ENCODE results near the gene BIN2.

- no peak for TF ChIP-seq CTCF (IDR thresholded peaks at IDR 0.05; ENCODE audit: low read length)
- no peak for TF ChIP-seq EZH2phosphoT487 (IDR thresholded peaks at IDR 0.05; ENCODE audit: low read length)
Observed at GRCh38 chr12:51320311-51320694, 3.7 kb downstream of the BIN2 start.

All from MM.1S (cell line).